HG03354 (cell line): ENCODE measurements around the gene PTPRF.

Experiments used
- ATAC-seq: cut with Tn5 transposase; IDR thresholded peaks from one replicate; pipeline ENCODE4 v1.9.1; 2021; ENCODE audit warnings: mild to moderate bottlenecking; ENCODE audit not compliant: unreplicated experiment, poor library complexity, severe bottlenecking

Gene PTPRF

DNA sequence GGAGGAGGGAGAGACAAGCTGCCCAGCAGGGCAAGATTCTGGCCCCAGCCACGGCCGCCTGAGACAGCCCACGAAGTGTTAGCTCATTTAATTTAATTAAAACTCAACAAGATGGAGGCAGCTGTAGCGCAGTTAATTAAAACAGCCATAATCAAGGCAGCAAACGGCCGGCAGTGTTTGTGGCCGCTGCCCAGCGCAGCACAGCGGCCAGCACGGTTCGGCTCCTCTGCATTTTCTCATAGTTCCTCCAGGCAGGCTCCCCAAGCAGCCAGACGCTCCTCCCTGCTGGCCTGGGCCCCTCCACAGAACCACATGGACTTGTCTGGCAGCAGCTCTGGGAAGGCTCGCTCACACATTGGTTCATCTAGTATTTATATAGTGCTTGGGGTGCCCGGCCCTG, 40.0 kb downstream of the PTPRF start:
- no peak for ATAC-seq

GRCh38 chr1:43572084-43572483, 41.4 kb downstream of the PTPRF start:
- ATAC-seq, result no peak

DNA sequence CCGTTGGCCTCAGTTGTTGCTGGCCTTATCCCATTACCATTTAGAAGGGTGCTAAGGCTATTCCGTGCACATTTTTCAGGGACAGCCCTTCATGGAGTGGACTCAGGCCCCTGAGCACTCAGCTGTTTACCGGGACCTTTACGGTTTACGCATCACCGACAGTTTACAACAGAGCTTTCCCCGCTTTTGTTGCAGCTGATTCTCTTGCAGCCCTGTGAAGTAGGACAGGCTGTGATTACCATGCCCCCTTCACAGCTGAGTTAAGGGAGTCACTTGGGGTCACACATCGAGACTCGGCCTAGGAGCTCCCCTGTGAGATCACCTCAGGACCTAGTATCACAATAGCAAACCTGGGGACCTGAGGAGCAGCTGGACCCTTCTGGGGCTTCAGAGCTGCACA, 41.9 kb downstream of the PTPRF start:
- ATAC-seq, result no peak

GRCh38 chr1:43573066-43573800, 42.5 kb downstream of the PTPRF start:
- no peak for ATAC-seq

DNA sequence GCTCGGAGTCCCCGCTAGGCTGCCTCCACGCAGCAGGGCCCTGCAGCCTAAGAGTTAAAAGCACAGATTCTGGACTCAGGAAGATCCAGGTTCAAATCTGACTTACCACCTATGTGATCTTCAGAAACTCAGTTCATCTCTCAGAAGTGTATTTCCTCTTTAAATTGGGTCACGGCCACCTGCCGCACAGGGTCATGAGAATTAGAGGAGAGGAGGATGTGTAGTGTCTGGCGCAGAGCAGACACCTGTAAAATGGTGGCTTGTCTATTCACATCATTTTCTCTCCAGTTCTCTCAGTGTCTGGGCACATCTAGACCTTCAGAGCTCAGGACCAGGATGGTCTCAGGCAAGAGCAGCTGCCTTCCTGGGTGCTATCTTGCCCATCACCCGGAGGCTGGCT, 45.8 kb downstream of the PTPRF start:
- no peak for ATAC-seq

DNA sequence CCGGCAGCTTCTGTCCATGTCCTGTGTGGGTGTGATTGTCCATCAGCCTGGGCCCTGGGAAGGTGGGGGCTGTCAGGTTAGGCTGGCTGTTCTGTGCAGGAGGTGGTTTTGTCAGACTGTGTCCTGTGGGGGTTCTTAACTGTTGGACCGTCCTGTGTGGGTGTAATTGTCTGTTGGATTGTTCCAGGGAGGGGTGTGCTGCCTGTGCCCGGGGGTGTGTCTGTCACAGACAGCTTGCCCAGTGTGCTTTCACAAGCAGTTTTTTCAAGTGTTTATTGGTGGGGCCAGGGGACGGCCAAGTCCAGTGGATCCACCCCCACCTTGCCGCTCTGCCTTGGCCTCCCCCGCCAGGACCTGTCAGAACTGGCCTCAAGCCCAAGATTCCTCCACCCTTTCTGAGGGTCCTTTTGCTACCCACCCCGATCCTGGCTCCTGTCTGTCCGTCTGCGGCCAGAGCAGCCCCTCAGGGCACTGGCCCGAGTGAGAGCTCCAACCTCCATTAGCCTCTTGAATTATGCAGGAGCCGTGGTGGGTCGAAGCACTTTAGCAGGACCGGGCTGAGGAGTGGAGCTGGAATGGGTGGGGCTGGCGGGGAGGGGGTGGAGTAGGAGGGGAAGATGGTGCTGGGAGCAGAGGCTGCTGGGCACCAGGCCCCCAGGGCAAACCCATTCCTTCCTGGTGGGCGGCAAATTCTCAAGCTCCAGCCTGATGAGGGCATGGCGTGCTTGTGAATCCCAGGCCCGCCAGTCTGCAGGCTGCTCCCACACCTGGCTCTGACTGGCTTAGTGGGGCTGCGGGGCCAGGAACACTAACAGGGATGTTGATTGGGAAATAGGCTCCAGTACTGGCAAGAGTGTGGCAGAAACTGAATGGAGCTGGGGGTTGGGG, 47.2 kb downstream of the PTPRF start:
- no peak for ATAC-seq

DNA sequence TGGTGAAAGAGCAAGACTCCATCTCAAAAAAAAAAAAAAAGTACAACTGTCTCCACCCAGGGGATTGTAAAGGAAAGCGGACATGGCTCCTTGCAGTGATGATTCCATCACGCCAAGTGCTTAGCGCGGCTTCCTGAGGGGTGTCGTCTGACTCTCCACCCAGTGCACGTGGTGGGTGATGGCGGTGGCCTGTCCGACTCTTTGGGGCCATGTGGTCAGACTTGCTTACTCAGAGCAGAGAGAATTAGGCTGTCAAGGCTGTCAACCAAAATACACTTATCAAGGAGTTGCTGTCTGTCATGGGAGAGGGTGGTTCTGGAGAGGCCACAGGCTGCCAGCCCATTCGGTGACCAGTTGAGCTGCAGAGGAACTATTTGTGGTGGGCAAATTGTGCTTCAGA, 49.4 kb downstream of the PTPRF start:
- no peak for ATAC-seq

- ATAC-seq, result no peak
These were observed 51.5 kb downstream of the PTPRF start for GRCh38 chr1:43582162-43582566.

DNA sequence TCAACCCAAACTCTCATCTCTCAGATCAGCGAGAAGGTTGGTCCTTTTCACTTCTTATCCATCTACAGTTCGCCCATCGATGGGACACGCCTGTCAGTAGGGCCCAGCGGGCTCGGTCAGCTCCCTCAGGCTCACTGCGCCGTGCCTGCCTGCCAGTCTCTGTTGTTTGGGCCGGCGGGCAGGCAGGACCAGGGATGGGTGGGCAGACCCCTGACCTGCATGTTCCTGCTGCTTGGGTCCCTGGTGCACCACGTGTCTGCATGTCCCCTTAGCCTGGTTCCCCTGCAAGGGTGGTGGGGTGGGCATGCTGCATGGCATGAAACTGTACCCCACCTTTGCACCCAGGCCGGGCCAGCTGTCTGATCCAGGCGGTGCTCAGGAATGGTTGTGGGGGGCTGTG, 52.4 kb downstream of the PTPRF start:
- no peak for ATAC-seq

DNA sequence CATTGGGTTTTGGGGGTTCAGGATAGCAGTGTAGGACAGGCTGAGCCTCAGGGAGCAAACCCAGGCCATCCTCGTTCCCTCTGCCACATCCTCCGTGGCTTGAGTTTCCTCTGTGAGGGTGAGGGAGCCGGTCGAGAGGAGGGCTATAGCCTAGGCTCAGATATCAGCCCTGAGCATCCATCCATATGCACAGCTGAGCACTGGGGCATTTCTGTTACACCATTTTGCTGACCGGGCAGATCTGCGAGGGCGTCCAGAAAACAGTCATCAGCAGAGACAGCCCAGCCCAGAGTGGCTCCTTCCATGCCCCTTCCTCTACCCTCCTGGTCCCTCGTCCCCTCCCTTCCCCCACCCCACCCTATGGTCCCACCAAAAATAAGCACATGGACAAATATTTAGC, 53.5 kb downstream of the PTPRF start:
- no peak for ATAC-seq

GRCh38 chr1:43585557-43585956, 54.9 kb downstream of the PTPRF start:
- ATAC-seq, result no peak

- ATAC-seq, result no peak
These were observed 55.6 kb downstream of the PTPRF start for GRCh38 chr1:43586136-43586731.

GRCh38 chr1:43587001-43587400, 56.3 kb downstream of the PTPRF start:
- no peak for ATAC-seq

GRCh38 chr1:43587594-43587993, 56.9 kb downstream of the PTPRF start:
- ATAC-seq, result no peak

DNA sequence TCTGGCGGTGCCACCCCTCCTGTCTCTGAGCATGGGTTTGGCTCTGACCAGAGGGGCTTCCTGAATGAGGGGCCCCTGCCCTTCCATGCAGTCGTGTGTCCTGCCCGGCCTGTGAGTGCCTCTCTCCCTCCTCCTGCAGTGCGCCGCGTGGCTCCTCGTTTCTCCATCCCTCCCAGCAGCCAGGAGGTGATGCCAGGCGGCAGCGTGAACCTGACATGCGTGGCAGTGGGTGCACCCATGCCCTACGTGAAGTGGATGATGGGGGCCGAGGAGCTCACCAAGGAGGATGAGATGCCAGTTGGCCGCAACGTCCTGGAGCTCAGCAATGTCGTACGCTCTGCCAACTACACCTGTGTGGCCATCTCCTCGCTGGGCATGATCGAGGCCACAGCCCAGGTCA, 57.9 kb downstream of the PTPRF start:
- no peak for ATAC-seq

- no peak for ATAC-seq
These were observed 59.8 kb downstream of the PTPRF start for GRCh38 chr1:43590388-43590925.

DNA sequence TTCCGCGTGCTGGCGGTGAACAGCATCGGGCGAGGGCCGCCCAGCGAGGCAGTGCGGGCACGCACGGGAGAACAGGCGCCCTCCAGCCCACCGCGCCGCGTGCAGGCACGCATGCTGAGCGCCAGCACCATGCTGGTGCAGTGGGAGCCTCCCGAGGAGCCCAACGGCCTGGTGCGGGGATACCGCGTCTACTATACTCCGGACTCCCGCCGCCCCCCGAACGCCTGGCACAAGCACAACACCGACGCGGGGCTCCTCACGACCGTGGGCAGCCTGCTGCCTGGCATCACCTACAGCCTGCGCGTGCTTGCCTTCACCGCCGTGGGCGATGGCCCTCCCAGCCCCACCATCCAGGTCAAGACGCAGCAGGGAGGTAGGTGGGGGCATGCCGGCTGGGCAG, 60.5 kb downstream of the PTPRF start:
- no peak for ATAC-seq

- no peak for ATAC-seq
These were observed 61.5 kb downstream of the PTPRF start for GRCh38 chr1:43592051-43592665.

GRCh38 chr1:43592974-43593683, 62.4 kb downstream of the PTPRF start:
- ATAC-seq, result no peak
